K562 (cell line): ENCODE measurements around the gene TRAIP. TPM values are rescaled to one million over a fixed set of nuclear protein-coding genes. Genes with fewer than 3 reads are reported as not detected.

Source experiments
- ATAC-seq: fragments of 200-7000 bp; cut with Tn5 transposase; 3 replicates; pipeline ENCODE4 v1.9.1; 2020; ENCODE audit warnings: moderate library complexity
- BruUV-seq: library from RNA; stranded (reverse); fragments of 400-500 nt; replicated peaks from 2 replicates; lab custom pipeline; 2021; lab: Mats Ljungman, UMichigan
- CTCF ChIA-PET: fragments of 300-600 bp; formaldehyde crosslinking; extraction: SDS; loops from one replicate; lab custom pipeline; 2021; ENCODE audit warnings: low intra/inter-chr PET ratio; lab: Yijun Ruan, JAX
- POLR2A ChIA-PET: fragments of 300-600, 350-650 bp; sonication (Branson Sonifier 250); formaldehyde crosslinking; extraction: SDS; loops from one replicate; lab custom pipeline; 2021; ENCODE audit warnings: antibody characterized with exemption, inconsistent platforms; lab: Yijun Ruan, JAX
- DNase-seq, 4 experiments: peaks; one replicate each; pipeline versions ENCODE4 v3.0.0 to v3.0.0-alpha.2; 2011 to 2018; ENCODE audit warnings: low spot score in 3 of 4, mixed read lengths in 3 of 4; ENCODE audit errors: extremely low read depth in 1 of 4
- FAIRE-seq: peaks from 2 replicates; lab custom pipeline; 2011; peaks lifted over from hg19 to GRCh38; lab: Jason Lieb, UNC
- H2AFZ ChIP-seq: 2 replicates; pipeline ENCODE4 v1.6.0; 2011; ENCODE audit warnings: low read depth, low read length, control low read depth, inconsistent platforms
- H3K27ac ChIP-seq: fragments of 200-600 bp; 3 replicates; pipeline ENCODE4 v1.8.0; 2011; ENCODE audit warnings: low read depth, mild to moderate bottlenecking, control low read depth, inconsistent platforms, low read length, moderate library complexity, mixed read lengths; ENCODE audit errors: extremely low read depth
- H3K27me3 ChIP-seq, 2 experiments: fragments of 300-600 bp in 1 of 2; 2 replicates in 1 of 2; 3 replicates in 1 of 2; pipeline versions ENCODE4 v1.6.0 to v1.8.0; 2011; ENCODE audit warnings: inconsistent platforms in 2 of 2, low read length in 2 of 2, mild to moderate bottlenecking in 1 of 2, mixed read lengths in 1 of 2, moderate library complexity in 1 of 2; ENCODE audit not compliant: control insufficient read depth in 2 of 2, insufficient read depth in 2 of 2
- H3K36me3 ChIP-seq: fragments of 300-600 bp; 3 replicates; pipeline ENCODE4 v1.8.0; 2011; ENCODE audit warnings: mild to moderate bottlenecking, low read length, inconsistent platforms; ENCODE audit not compliant: control insufficient read depth, insufficient read depth
- H3K4me1 ChIP-seq, 2 experiments: fragments of 200-600 bp in 1 of 2; replicated peaks in 1 of 2; 2 replicates in 1 of 2; 3 replicates in 1 of 2; pipeline versions ENCODE4 v1.5.1 to v1.8.0; 2011; ENCODE audit warnings: inconsistent platforms in 2 of 2, low read length in 2 of 2, mild to moderate bottlenecking in 1 of 2, mixed read lengths in 1 of 2, moderate library complexity in 1 of 2; ENCODE audit not compliant: control insufficient read depth in 2 of 2, insufficient read depth in 2 of 2
- H3K4me2 ChIP-seq: 2 replicates; pipeline ENCODE4 v1.6.1; 2011; ENCODE audit warnings: low read length, control low read depth, inconsistent platforms, mixed read lengths; ENCODE audit not compliant: insufficient read depth
- H3K4me3 ChIP-seq: fragments of 200-600 bp; sonication (generic), shearing (Covaris generic); 2 replicates; pipeline ENCODE4 v1.5.1; 2016; ENCODE audit warnings: control low read depth, inconsistent platforms
- H3K79me2 ChIP-seq: fragments of 200-600 bp; 3 replicates; pipeline ENCODE4 v1.8.0; 2011; ENCODE audit warnings: low read length, inconsistent platforms; ENCODE audit not compliant: control insufficient read depth, insufficient read depth
- H3K9ac ChIP-seq, 2 experiments: 2 replicates each; pipeline versions ENCODE4 v1.6.0 to v1.6.1; 2011; ENCODE audit warnings: low read depth in 2 of 2, low read length in 2 of 2, control low read depth in 1 of 2, inconsistent platforms in 1 of 2, mild to moderate bottlenecking in 1 of 2, mixed read lengths in 1 of 2; ENCODE audit not compliant: insufficient read depth in 1 of 2
- H3K9me1 ChIP-seq: one replicate; pipeline ENCODE4 v1.6.0; 2011; ENCODE audit warnings: inconsistent platforms, mild to moderate bottlenecking, low read length, moderate library complexity; ENCODE audit not compliant: control insufficient read depth, insufficient read depth
- H3K9me3 ChIP-seq: replicated peaks from 2 replicates; pipeline ENCODE4 v1.5.1; 2011; ENCODE audit warnings: low read depth, low read length, inconsistent platforms; ENCODE audit not compliant: control insufficient read depth, insufficient read depth
- H4K20me1 ChIP-seq: replicated peaks from 2 replicates; pipeline ENCODE4 v1.6.1; 2011; ENCODE audit warnings: low read length, inconsistent platforms, mixed read lengths; ENCODE audit not compliant: control insufficient read depth, insufficient read depth
- CBX5 ChIP-seq: IDR thresholded peaks from 2 replicates; pipeline ENCODE4 v1.6.1; 2014; ENCODE audit warnings: low read depth, borderline replicate concordance
- CHD2 ChIP-seq: IDR thresholded peaks from 2 replicates; pipeline ENCODE4 v1.6.1; 2011; ENCODE audit warnings: low read depth, low read length
- HMG20B ChIP-seq: fragments of 250-450 bp; sonication (Bioruptor Pico); IDR thresholded peaks from 2 replicates; pipeline ENCODE4 v1.5.0; 2021; ENCODE audit warnings: mild to moderate bottlenecking
- L3MBTL2 ChIP-seq: fragments of 450-650 bp; IDR thresholded peaks from 2 replicates; pipeline ENCODE4 v1.6.1; 2016; ENCODE audit warnings: mild to moderate bottlenecking, moderate library complexity
- NCOA2 ChIP-seq, 2 experiments: fragments of 450-650 bp; IDR thresholded peaks; 2 replicates each; pipeline ENCODE4 v1.6.1; 2018; ENCODE audit warnings: mild to moderate bottlenecking in 2 of 2, moderate library complexity in 1 of 2; ENCODE audit not compliant: partially characterized antibody in 2 of 2
- TAF9B ChIP-seq: fragments of 450-650 bp; IDR thresholded peaks from 2 replicates; pipeline ENCODE4 v1.6.1; 2018; ENCODE audit warnings: mild to moderate bottlenecking; ENCODE audit not compliant: partially characterized antibody
- ZNF146 ChIP-seq: IDR thresholded peaks from one replicate; pipeline ENCODE4 v1.6.1; 2018; ENCODE audit warnings: missing compliant biosample characterization; ENCODE audit not compliant: unreplicated experiment
- WGBS: fragments of 100-300 bp; shearing (Covaris generic); methylation state at CpG from one replicate; pipeline ENCODE4 v1.1.6; 2016; ENCODE audit warnings: low coverage, mixed read lengths; ENCODE audit not compliant: insufficient coverage; ENCODE audit errors: missing lambda C conversion rate; 5-methylcytosine and 5-hydroxymethylcytosine counted together
- in situ Hi-C: fragments of 300-500 bp; cut with MboI; formaldehyde crosslinking; loops from 4 replicates; pipeline ENCODE4 v1.15.0; 2018; ENCODE audit warnings: inconsistent platforms, mixed read lengths
- intact Hi-C: fragments of 100-400 bp; cut with micrococcal nuclease; formaldehyde crosslinking; loops from 2 replicates; pipeline ENCODE4 v1.14.2; 2022
- polyA plus RNA-seq, 8 experiments: library from polyadenylated mRNA; depleted of rRNA in 4 of 8; stranded (reverse) in 5 of 8; unstranded in 3 of 8; fragments of >200 nt; fragmentation: Nextera tagmentation in 2 of 8; fragmentation: Illumina TruSeq in 1 of 8; extraction: Ambion mirVana in 2 of 8; extraction: Trizol in 1 of 8; gene quantifications; 2 replicates each; pipeline versions ENCODE4 v1.2.1 to v1.2.3, GENCODE V29; 2011 to 2014; ENCODE audit warnings: inconsistent platforms in 1 of 8, missing spikeins in 1 of 8
- total RNA-seq, 7 experiments: library from RNA; depleted of rRNA in 6 of 7; stranded (reverse); fragments of >200 nt in 6 of 7; fragmentation: Illumina TruSeq in 2 of 7; extraction: Trizol in 2 of 7; gene quantifications; 2 replicates each; pipeline versions ENCODE4 v1.2.1 to v1.2.3, GENCODE V29; 2011 to 2021; ENCODE audit warnings: low replicate concordance in 1 of 7

The TRAIP gene
- total and polyA plus RNA-seq, 9 of the 15 experiments (the other 6 are each of a cell fraction or from before 2014, with no cell fraction given) = 14.3 to 38.6 (median 21.2) TPM

GRCh38 chr3:49844464-49845183, 11.7 kb downstream of the TRAIP start:
- Histone ChIP-seq H3K9ac (no peak overlapping the region), H3K4me3 (no peak overlapping the region), H3K9me3 (no peaks in the 10 kb centered on the region), H2AFZ (no peak overlapping the region), H3K36me3 (peaks cover 66% of the 10 kb centered on the region), H3K27ac (no peak overlapping the region), H3K27me3 (no peaks in the 10 kb centered on the region), H3K4me1 (no peaks in the 10 kb centered on the region), H3K4me2 (no peak overlapping the region), H3K9me1 (no peaks in the 10 kb centered on the region), H3K79me2 (no peaks in the 10 kb centered on the region), H4K20me1 (no peaks in the 10 kb centered on the region)
- no TSS peak for BruUV-seq
- ChIA-PET POLR2A (interaction anchor here (0.6 to 1.6 kb wide), 2 partner anchors 41 to 68 kb away, joined by 3 to 4 read pairs; partner anchors contain the start of gene INKA1), CTCF (no interaction called here)
- TF ChIP-seq TAF9B (no peak), HMG20B (CRISPR knock-in tag) (no peak), CBX5 (no peak), CHD2 (no peak), NCOA2 (IDR thresholded peaks at IDR 0.05; ENCODE audit: partially characterized antibody in 2 of 2) (no peak), L3MBTL2 (no peak), ZNF146 (CRISPR knock-in tag) (no peak)
- intact Hi-C loops = no loop called here
- ATAC-seq (no peak), FAIRE-seq (no peak), DNase-seq (no peak)
- in situ Hi-C loops = loop anchor here (5.0 kb wide), 1 partner anchor 142 kb away; no protein-coding TSS in a partner anchor
- WGBS = 66% methylated on average over 4 of the region's 5 CpGs
